HFFc6 (cell line): ENCODE measurements around the gene C12orf76. TPM values are rescaled to one million over a fixed set of nuclear protein-coding genes. Genes with fewer than 3 reads are reported as not detected.
"Not testable (repeated sequence)": the region's sequence is repeated elsewhere in the genome, so short reads cannot be mapped to it uniquely, and the experiment has no call there.

ENCODE experiments used
- DNase-seq: peaks from one replicate; pipeline ENCODE4 v3.0.0-alpha.2; 2018
- H3K27ac Mint-ChIP-seq: 2 replicates; pipeline ENCODE4 v1.8.0; 2020; ENCODE audit warnings: mild to moderate bottlenecking, mixed read lengths
- H3K27me3 Mint-ChIP-seq: 2 replicates; pipeline ENCODE4 v1.8.0; 2021; ENCODE audit warnings: mild to moderate bottlenecking, moderate library complexity, mixed read lengths; ENCODE audit not compliant: insufficient read depth
- H3K36me3 Mint-ChIP-seq: 2 replicates; pipeline ENCODE4 v1.8.0; 2021; ENCODE audit warnings: low read depth, mixed read lengths
- H3K4me1 Mint-ChIP-seq: 2 replicates; pipeline ENCODE4 v1.8.0; 2020; ENCODE audit warnings: low read depth, mixed read lengths
- H3K4me3 Mint-ChIP-seq: 2 replicates; pipeline ENCODE4 v1.8.0; 2020; ENCODE audit warnings: mild to moderate bottlenecking, moderate library complexity, mixed read lengths
- H3K9me3 Mint-ChIP-seq: 2 replicates; pipeline ENCODE4 v1.8.0; 2020; ENCODE audit warnings: mild to moderate bottlenecking, mixed read lengths
- CTCF ChIP-seq: fragments of 200-600 bp; sonication (generic); IDR thresholded peaks from 2 replicates; pipeline ENCODE4 v1.5.0; 2021; ENCODE audit warnings: antibody characterized with exemption, mild to moderate bottlenecking
- total RNA-seq, 6 experiments: library from RNA; stranded (reverse); fragmentation: NEBNext Ultra II Directional; extraction: Animal tissue kit (Norgen Biotek cat#: 25700); gene quantifications; 2 replicates in 1 of 6; 3 replicates in 5 of 6; pipeline ENCODE4 v1.2.3, GENCODE V29; 2021

Gene C12orf76
- total RNA-seq, 6 experiments from 2014 or later, result 4.2 to 5.8 (median 4.6) TPM

GRCh38 chr12:110067531-110067930, 19.2 kb upstream of the C12orf76 start:
- H3K9me3 Mint-ChIP-seq, result no peaks in the 10 kb centered on the region
- peaks cover 10% of the 10 kb centered on the region for H3K27me3 Mint-ChIP-seq
- no peak overlapping the region for H3K4me3 Mint-ChIP-seq
- H3K36me3 Mint-ChIP-seq, result no peaks in the 10 kb centered on the region
- TF ChIP-seq CTCF, result no peak
- H3K4me1 Mint-ChIP-seq, result no peaks in the 10 kb centered on the region
- no peak for DNase-seq
- H3K27ac Mint-ChIP-seq, result no peak overlapping the region

GRCh38 chr12:110065540-110065939, 17.2 kb upstream of the C12orf76 start:
- H3K36me3 Mint-ChIP-seq, result no peaks in the 10 kb centered on the region
- no peak overlapping the region for H3K4me3 Mint-ChIP-seq
- H3K4me1 Mint-ChIP-seq, result peaks cover 2% of the 10 kb centered on the region
- peaks cover 7% of the 10 kb centered on the region for H3K27me3 Mint-ChIP-seq
- no peak overlapping the region for H3K27ac Mint-ChIP-seq
- TF ChIP-seq CTCF, result no peak
- H3K9me3 Mint-ChIP-seq, result no peaks in the 10 kb centered on the region
- DNase-seq, result no peak

GRCh38 chr12:110062241-110062640, 13.9 kb upstream of the C12orf76 start:
- H3K27ac Mint-ChIP-seq, result no peak overlapping the region
- no peak for TF ChIP-seq CTCF
- no peaks in the 10 kb centered on the region for H3K9me3 Mint-ChIP-seq
- no peak for DNase-seq
- peaks cover 15% of the 10 kb centered on the region for H3K4me1 Mint-ChIP-seq
- no peaks in the 10 kb centered on the region for H3K36me3 Mint-ChIP-seq
- 0 out of 2 replicates have a peak, but pooled peaks cover 5% of the 10 kb centered on the region for H3K27me3 Mint-ChIP-seq
- no peak overlapping the region for H3K4me3 Mint-ChIP-seq

- 0 out of 2 replicates have a peak, but pooled peaks cover 5% of the 10 kb centered on the region for H3K27me3 Mint-ChIP-seq
- H3K4me3 Mint-ChIP-seq, result no peak overlapping the region
- no peaks in the 10 kb centered on the region for H3K9me3 Mint-ChIP-seq
- no peaks in the 10 kb centered on the region for H3K36me3 Mint-ChIP-seq
- no peak for TF ChIP-seq CTCF
- no peak overlapping the region for H3K27ac Mint-ChIP-seq
- DNase-seq, result no peak
- H3K4me1 Mint-ChIP-seq, result peaks cover 38% of the 10 kb centered on the region
Observed at GRCh38 chr12:110059651-110060000, 11.3 kb upstream of the C12orf76 start.

- 0 out of 2 replicates have a peak, but pooled peaks cover 5% of the 10 kb centered on the region for H3K27me3 Mint-ChIP-seq
Observed at GRCh38 chr12:110058875-110059615, 10.7 kb upstream of the C12orf76 start.

GRCh38 chr12:110056643-110057042, 8.3 kb upstream of the C12orf76 start:
- Mint-ChIP-seq H3K4me1 (peaks cover 44% of the 10 kb centered on the region), H3K27ac (peak overlapping the region; percentile 96; the same call in 1 of the 2 replicates)
- not testable (repeated sequence) for H3K36me3 Mint-ChIP-seq, H3K4me3 Mint-ChIP-seq, H3K9me3 Mint-ChIP-seq, DNase-seq, H3K27me3 Mint-ChIP-seq

More at GRCh38 chr12:110058875-110059615, 10.7 kb upstream of the C12orf76 start:
- Mint-ChIP-seq H3K4me1 (peaks cover 44% of the 10 kb centered on the region), H3K4me3 (no peak overlapping the region), H3K27ac (no peak overlapping the region), H3K36me3 (no peaks in the 10 kb centered on the region), H3K9me3 (no peaks in the 10 kb centered on the region)
- DNase-seq, result no peak
- TF ChIP-seq CTCF, result no peak

GRCh38 chr12:110055375-110056352, 7.3 kb upstream of the C12orf76 start:
- peak overlapping the region; percentile 57 for H3K4me3 Mint-ChIP-seq
- H3K27ac Mint-ChIP-seq, result peak overlapping the region; percentile 96
- not testable (repeated sequence) for H3K27me3 Mint-ChIP-seq, H3K36me3 Mint-ChIP-seq, H3K9me3 Mint-ChIP-seq
- peaks cover 49% of the 10 kb centered on the region for H3K4me1 Mint-ChIP-seq
- DNase-seq, result peak; percentile 93
